ENCODE measurements around the gene RPH3AL.
"Not testable (repeated sequence)": the region's sequence is repeated elsewhere in the genome, so short reads cannot be mapped to it uniquely, and the experiment has no call there.

RPH3AL gene

GRCh38 chr17:200586-200985, 152.0 kb downstream of the RPH3AL start:
- DNase-seq (ENCODE audit: low read depth) = no peak

DNA sequence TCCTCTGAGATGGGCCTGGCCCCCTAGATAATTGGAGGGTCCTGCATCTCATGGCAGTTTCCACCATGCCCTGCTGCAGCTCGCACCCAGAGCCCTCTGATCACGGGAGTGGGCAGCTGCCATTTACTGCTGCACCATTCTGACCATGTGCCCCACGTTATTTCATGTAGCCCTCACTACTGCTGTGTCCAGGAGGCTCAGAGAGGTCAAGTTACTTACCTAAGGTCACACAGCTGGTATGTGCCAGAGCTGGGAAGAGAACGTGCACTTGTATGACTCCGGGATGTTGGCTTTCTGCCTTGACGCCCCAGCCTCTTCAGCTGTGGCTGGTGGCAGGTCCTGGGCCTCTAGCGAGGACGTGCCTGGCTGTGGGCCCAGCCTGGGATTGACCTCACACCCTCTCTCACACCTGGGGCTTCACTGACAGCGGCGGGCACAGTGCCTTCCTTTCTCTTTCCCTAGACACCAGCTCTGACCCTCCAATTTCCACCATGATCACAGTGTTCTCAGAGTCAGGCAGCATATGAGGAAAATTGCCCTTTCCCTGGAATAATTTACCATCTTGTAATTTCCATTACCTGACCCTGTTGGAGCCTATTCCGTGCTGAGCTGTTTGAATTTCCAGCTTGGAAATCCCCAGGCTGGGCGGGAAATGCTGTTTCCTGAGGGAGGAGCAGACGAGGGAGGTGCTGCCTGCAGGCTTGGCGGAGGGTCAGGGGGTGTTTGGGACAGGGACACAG, 152.6 kb downstream of the RPH3AL start:
- no peak for DNase-seq (ENCODE audit: low read depth)

- no peak for DNase-seq (ENCODE audit: low read depth)
Observed at GRCh38 chr17:199191-199604, 153.4 kb downstream of the RPH3AL start.

GRCh38 chr17:198225-198624, 154.4 kb downstream of the RPH3AL start:
- DNase-seq (ENCODE audit: low read depth) = not testable (repeated sequence)

DNA sequence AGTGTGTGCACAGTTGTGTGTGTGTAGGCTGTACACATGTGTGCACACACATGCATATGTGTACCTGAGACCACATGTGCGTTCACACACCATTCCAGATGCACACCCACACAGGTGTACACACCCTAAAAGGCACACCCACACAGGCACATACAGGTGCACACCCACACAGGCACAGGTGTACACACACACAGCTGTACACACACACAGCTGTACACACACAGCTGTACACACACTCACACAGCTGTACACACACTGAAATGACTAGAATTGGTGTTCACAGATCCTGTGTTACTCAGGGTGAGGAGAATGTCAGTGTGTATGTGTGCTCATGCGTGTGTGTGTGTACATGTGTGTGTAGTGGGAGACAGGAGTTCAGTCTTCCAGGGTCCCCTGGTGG, 155.3 kb downstream of the RPH3AL start:
- no peak for DNase-seq (ENCODE audit: low read depth)

GRCh38 chr17:194828-195602, 157.6 kb downstream of the RPH3AL start:
- no peak for DNase-seq (ENCODE audit: low read depth)

GRCh38 chr17:193841-194806, 158.5 kb downstream of the RPH3AL start:
- DNase-seq (ENCODE audit: low read depth) = peak; percentile 59

- no peak for DNase-seq (ENCODE audit: low read depth)
Observed at GRCh38 chr17:193426-193810, 159.2 kb downstream of the RPH3AL start.

DNA sequence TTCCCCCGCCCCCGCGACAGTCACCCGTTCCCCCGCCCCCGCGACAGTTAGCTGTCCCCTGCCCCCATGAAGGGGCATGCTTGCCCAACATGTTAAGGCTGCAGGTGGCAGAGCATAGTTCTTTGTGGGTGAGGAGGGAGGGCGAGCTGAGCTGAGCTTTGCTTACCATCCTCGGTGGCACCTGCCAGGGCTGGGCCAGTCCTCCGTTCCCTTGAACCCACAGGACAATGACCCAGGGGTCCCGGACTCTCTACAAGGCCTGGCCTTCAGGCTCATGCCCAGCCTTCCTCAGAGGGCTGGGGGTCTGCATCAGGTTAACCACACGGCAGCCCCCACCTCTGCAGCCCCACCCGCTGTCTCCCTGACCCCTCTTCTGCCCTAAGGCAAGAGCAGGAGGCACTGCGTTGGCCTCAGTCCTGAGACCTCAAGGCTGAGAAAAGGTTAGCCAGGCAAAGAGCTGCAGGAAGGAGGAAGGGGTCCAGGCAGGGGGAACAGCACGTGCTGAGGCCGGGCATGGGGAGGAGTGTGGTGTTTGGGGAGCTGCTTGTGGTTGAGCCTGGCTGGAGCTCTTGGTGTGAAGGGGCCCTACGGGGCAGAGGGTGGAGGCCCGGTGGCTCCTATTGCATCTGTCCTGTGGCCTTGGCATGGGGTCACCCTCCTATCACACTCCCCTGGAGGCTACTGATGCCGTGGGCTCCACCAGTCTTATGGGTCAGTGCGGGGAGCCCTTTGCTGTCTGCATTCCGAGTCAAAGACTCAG, 159.8 kb downstream of the RPH3AL start:
- no peak for DNase-seq (ENCODE audit: low read depth)

DNA sequence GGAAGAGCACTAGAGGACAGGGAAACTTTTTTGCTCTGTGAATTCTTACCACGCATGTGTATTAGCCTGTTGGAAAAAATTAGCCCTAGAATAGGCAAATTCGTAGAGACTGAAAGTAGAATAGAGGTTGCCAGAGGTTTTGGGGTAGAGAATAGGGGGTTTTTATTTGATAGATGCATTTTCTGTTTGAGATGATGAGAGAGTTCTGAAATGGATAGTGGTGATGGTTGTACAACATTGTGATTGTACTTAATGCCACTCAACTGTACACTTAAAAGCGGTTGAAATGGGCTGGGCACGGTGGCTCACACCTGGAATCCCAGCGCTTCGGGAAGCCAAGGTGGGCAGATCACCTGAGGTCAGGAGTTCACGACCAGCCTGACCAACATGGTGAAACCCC, 163.2 kb downstream of the RPH3AL start:
- no peak for DNase-seq (ENCODE audit: low read depth)

DNA sequence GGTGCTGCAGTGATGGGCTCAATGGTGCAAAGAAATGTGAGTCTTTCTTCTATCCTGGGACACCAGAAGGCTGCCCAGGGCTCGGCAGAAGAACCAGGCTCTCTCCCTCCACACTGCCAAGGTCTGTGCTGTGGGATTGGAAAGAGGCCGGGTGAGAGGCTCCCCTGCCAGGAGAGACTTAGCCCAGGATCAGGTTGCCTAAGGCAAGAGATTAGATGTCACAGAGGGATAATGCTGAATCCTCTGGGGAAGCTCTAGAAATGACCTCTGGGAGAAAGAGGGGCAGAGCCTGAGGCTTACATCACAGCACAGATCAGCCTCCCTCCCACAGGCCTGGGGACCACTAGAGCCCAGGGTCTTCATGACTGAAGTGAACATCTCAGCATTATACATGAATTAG, 165.5 kb downstream of the RPH3AL start:
- no peak for DNase-seq (ENCODE audit: low read depth)

- no peak for DNase-seq (ENCODE audit: low read depth)
Observed at GRCh38 chr17:185445-186138, 167.0 kb downstream of the RPH3AL start.

DNA sequence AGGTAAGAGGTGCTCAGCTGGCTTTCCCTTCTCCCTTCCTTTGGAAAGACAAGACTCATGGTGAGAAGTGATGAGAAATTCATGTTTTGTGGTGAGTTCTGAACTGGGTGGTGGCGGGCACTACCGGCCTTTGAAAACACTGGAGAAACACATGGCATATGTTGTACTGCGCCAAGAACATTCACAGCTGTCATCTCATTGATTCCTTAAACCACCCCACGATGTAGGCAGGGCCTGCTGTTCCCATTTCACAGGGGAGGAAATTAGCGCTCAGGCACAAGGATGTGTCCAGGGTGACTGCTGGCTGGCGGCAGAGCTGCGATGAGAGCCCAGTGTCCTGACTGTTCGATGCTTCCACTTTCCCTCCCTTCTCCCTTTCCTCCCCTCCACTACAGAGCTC, 169.6 kb downstream of the RPH3AL start:
- DNase-seq (ENCODE audit: low read depth) = no peak

DNA sequence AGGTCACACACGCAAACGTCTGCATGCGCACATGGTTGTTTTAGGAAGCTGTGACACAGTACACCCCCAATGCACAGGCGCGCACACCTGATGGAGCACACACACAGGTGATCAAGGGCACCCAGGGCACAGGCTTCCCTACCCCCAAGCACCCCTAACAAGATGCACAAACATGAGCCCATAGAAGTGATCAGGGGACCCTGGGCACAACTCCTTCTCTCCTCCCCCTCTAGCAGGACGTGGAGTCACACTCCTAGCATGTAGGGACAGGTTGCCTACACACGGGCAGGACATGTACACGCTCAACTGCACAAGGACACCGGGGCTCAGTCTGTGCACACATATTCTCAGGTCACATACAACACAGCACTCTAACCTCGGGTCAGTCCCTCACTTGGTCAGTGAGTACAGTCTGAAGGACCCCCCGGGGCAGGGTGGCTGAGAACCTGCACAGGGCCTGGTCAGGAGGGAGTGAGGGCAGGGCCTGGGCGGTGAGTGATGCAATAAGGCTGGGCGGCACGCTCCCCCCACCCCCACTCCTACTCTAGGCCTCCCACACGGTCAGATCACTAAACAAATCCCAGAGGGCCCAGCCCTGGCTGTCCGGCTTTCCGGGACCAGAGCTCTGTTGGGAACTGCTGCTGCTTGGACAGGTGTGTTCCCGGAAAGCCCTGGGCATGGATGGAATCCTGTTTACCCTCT, 170.4 kb downstream of the RPH3AL start:
- peak; percentile 22 for DNase-seq (ENCODE audit: low read depth)

- DNase-seq (ENCODE audit: low read depth) = peak; percentile 35
Observed at GRCh38 chr17:181245-182049, 171.2 kb downstream of the RPH3AL start, which contains the start of gene DOC2B. Gene DOC2B (minus strand): TSS chr17:181650. CDS start chr17:181479, 171 bp downstream.

GRCh38 chr17:180381-181244, 172.0 kb downstream of the RPH3AL start:
- no peak for DNase-seq (ENCODE audit: low read depth)

GRCh38 chr17:179781-180380, 172.7 kb downstream of the RPH3AL start:
- no peak for DNase-seq (ENCODE audit: low read depth)

- no peak for DNase-seq (ENCODE audit: low read depth)
Observed at GRCh38 chr17:179066-179432, 173.6 kb downstream of the RPH3AL start.

Measured in amniotic epithelial cell (primary cell).